SK-N-SH (cell line): ENCODE measurements around the gene STEEP1. TPM values are rescaled to one million over a fixed set of nuclear protein-coding genes. Genes with fewer than 3 reads are reported as not detected.

Experiments used
- CTCF ChIA-PET: fragments of 300-600, 350-600 bp; formaldehyde crosslinking; extraction: SDS; loops from one replicate; lab custom pipeline; 2021; lab: Yijun Ruan, JAX
- POLR2A ChIA-PET: fragments of 350-600 bp; sonication (Branson Sonifier 250); formaldehyde crosslinking; extraction: SDS; loops from one replicate; lab custom pipeline; 2020; ENCODE audit warnings: antibody characterized with exemption, inconsistent platforms; lab: Yijun Ruan, JAX
- DNase-seq: peaks from one replicate; pipeline ENCODE4 v3.0.0; 2012
- H2AFZ ChIP-seq: fragments of 200-600 bp; sonication (generic); 2 replicates; pipeline ENCODE4 v1.8.1; 2016; ENCODE audit warnings: antibody characterized with exemption, mild to moderate bottlenecking, low read depth
- H3F3A ChIP-seq: fragments of 200-600 bp; sonication (generic); replicated peaks from 2 replicates; pipeline ENCODE3; 2016; ENCODE audit warnings: antibody characterized with exemption, mild to moderate bottlenecking; ENCODE audit not compliant: insufficient read depth
- H3K27ac ChIP-seq, 2 experiments: fragments of 200-500 bp in 1 of 2; fragments of 200-600 bp in 1 of 2; sonication (Bioruptor generic) in 1 of 2; sonication (generic), shearing (Covaris generic) in 1 of 2; 2 replicates each; pipeline versions ENCODE4 v1.5.1 to v1.6.1; 2014 to 2016; ENCODE audit warnings: low read depth in 2 of 2, inconsistent platforms in 1 of 2, low read length in 1 of 2, mild to moderate bottlenecking in 1 of 2, mixed read lengths in 1 of 2
- H3K27me3 ChIP-seq: fragments of 200-600 bp; sonication (generic), shearing (Covaris generic); 2 replicates; pipeline ENCODE4 v1.6.1; 2016; ENCODE audit warnings: mixed run types; ENCODE audit not compliant: insufficient read depth
- H3K36me3 ChIP-seq, 2 experiments: fragments of 200-500 bp in 1 of 2; fragments of 200-600 bp in 1 of 2; sonication (Bioruptor generic) in 1 of 2; sonication (generic) in 1 of 2; replicated peaks in 1 of 2; 2 replicates each; pipeline versions ENCODE3 to v1.5.1; 2014 to 2016; ENCODE audit warnings: low read length in 1 of 2, mild to moderate bottlenecking in 1 of 2; ENCODE audit not compliant: insufficient read depth in 2 of 2, control insufficient read depth in 1 of 2
- H3K4me1 ChIP-seq, 2 experiments: fragments of 200-500 bp in 1 of 2; fragments of 200-600 bp in 1 of 2; sonication (Bioruptor generic) in 1 of 2; sonication (generic), shearing (Covaris generic) in 1 of 2; 2 replicates each; pipeline versions ENCODE4 v1.5.1 to v1.6.1; 2014 to 2016; ENCODE audit warnings: low read depth in 1 of 2, low read length in 1 of 2, mixed run types in 1 of 2; ENCODE audit not compliant: insufficient read depth in 2 of 2, control insufficient read depth in 1 of 2
- H3K4me2 ChIP-seq: fragments of 200-600 bp; sonication (generic), shearing (Covaris generic); 2 replicates; pipeline ENCODE4 v1.6.1; 2017; ENCODE audit warnings: mixed run types
- H3K4me3 ChIP-seq, 2 experiments: fragments of 200-500 bp in 1 of 2; fragments of 200-600 bp in 1 of 2; sonication (Bioruptor generic) in 1 of 2; sonication (generic), shearing (Covaris generic) in 1 of 2; 2 replicates each; pipeline versions ENCODE4 v1.5.1 to v1.8.1; 2014 to 2016; ENCODE audit warnings: low read depth in 2 of 2, inconsistent platforms in 1 of 2, low read length in 1 of 2, mild to moderate bottlenecking in 1 of 2, mixed read lengths in 1 of 2, moderate library complexity in 1 of 2
- H3K79me2 ChIP-seq: fragments of 200-600 bp; sonication (generic); 2 replicates; pipeline ENCODE4 v1.8.1; 2017; ENCODE audit warnings: mild to moderate bottlenecking; ENCODE audit not compliant: insufficient read depth
- H3K9ac ChIP-seq: fragments of 200-600 bp; sonication (generic); 2 replicates; pipeline ENCODE4 v1.6.1; 2017; ENCODE audit warnings: mixed run types
- H3K9me2 ChIP-seq: fragments of 200-600 bp; sonication (generic); 2 replicates; pipeline ENCODE4 v1.6.1; 2017; ENCODE audit warnings: mixed run types
- H3K9me3 ChIP-seq: fragments of 200-600 bp; sonication (generic); 2 replicates; pipeline ENCODE4 v1.6.1; 2017; ENCODE audit warnings: mixed run types, mild to moderate bottlenecking, moderate library complexity
- H4K20me1 ChIP-seq: fragments of 200-600 bp; sonication (generic); 2 replicates; pipeline ENCODE4 v1.6.1; 2017; ENCODE audit warnings: mild to moderate bottlenecking, mixed run types; ENCODE audit not compliant: insufficient read depth
- EZH2phosphoT487 ChIP-seq: fragments of 200-600 bp; sonication (generic); IDR thresholded peaks from 2 replicates; pipeline ENCODE4 v1.6.1; 2017; ENCODE audit warnings: low read depth, mixed run types, mild to moderate bottlenecking, antibody characterized with exemption, moderate library complexity, borderline replicate concordance
- FOSL2 ChIP-seq: IDR thresholded peaks from 2 replicates; pipeline ENCODE4 v1.4.0; 2012; ENCODE audit warnings: low read depth, mild to moderate bottlenecking, moderate library complexity, borderline replicate concordance
- FOXJ3 ChIP-seq: sonication (generic); formaldehyde crosslinking; IDR thresholded peaks from 2 replicates; pipeline ENCODE4 v1.5.1; 2020; ENCODE audit warnings: mild to moderate bottlenecking, missing genetic modification reagents
- IRF3 ChIP-seq: fragments of 150-350 bp; IDR thresholded peaks from 2 replicates; pipeline ENCODE4 v1.6.1; 2016; ENCODE audit warnings: mild to moderate bottlenecking, low read depth, low read length
- MEF2A ChIP-seq: IDR thresholded peaks from 2 replicates; pipeline ENCODE4 v1.4.0; 2012; ENCODE audit warnings: low read depth, borderline replicate concordance
- MXI1 ChIP-seq: IDR thresholded peaks from 2 replicates; pipeline ENCODE4 v1.6.1; 2012; ENCODE audit warnings: mild to moderate bottlenecking, low read depth, low read length, improper control_type of control experiment
- NFIC ChIP-seq: IDR thresholded peaks from 2 replicates; pipeline ENCODE4 v1.4.0; 2012; ENCODE audit warnings: borderline replicate concordance
- PBX3 ChIP-seq: IDR thresholded peaks from 2 replicates; pipeline ENCODE4; 2012
- RAD21 ChIP-seq: IDR thresholded peaks from 2 replicates; pipeline ENCODE4 v1.6.1; 2012; ENCODE audit warnings: mild to moderate bottlenecking, low read length
- RXRA ChIP-seq: IDR thresholded peaks from 2 replicates; pipeline ENCODE4 v1.4.0; 2012; ENCODE audit warnings: low read depth, mild to moderate bottlenecking, borderline replicate concordance
- SIN3A ChIP-seq: IDR thresholded peaks from 2 replicates; pipeline ENCODE4 v1.6.1; 2012; ENCODE audit warnings: low read depth, mild to moderate bottlenecking, low read length, moderate library complexity, borderline replicate concordance
- TCF12 ChIP-seq: IDR thresholded peaks from 2 replicates; pipeline ENCODE4 v1.4.0; 2012
- TEAD4 ChIP-seq: IDR thresholded peaks from 2 replicates; pipeline ENCODE4 v1.4.0; 2012; ENCODE audit warnings: mild to moderate bottlenecking, borderline replicate concordance; ENCODE audit not compliant: insufficient read depth
- USF2 ChIP-seq: fragments of 150-350 bp; IDR thresholded peaks from 2 replicates; pipeline ENCODE4 v1.6.1; 2017; ENCODE audit warnings: antibody characterized with exemption, low read length, low read depth, borderline replicate concordance
- YY1 ChIP-seq: IDR thresholded peaks from 2 replicates; pipeline ENCODE4 v1.4.0; 2012; ENCODE audit warnings: low read depth, mild to moderate bottlenecking
- WGBS: methylation state at CpG from one replicate; pipeline ENCODE4 v1.1.6; 2017; ENCODE audit warnings: low lambda C conversion rate; 5-methylcytosine and 5-hydroxymethylcytosine counted together
- polyA plus RNA-seq, 3 experiments: library from polyadenylated mRNA; depleted of rRNA; stranded (reverse); fragments of >200 nt; gene quantifications; 2 replicates each; pipeline ENCODE4 v1.2.3, GENCODE V29; 2012

STEEP1 gene
- polyA plus RNA-seq, 1 of the 3 experiments (the other 2 are of a cell fraction): 19.2 TPM

DNA sequence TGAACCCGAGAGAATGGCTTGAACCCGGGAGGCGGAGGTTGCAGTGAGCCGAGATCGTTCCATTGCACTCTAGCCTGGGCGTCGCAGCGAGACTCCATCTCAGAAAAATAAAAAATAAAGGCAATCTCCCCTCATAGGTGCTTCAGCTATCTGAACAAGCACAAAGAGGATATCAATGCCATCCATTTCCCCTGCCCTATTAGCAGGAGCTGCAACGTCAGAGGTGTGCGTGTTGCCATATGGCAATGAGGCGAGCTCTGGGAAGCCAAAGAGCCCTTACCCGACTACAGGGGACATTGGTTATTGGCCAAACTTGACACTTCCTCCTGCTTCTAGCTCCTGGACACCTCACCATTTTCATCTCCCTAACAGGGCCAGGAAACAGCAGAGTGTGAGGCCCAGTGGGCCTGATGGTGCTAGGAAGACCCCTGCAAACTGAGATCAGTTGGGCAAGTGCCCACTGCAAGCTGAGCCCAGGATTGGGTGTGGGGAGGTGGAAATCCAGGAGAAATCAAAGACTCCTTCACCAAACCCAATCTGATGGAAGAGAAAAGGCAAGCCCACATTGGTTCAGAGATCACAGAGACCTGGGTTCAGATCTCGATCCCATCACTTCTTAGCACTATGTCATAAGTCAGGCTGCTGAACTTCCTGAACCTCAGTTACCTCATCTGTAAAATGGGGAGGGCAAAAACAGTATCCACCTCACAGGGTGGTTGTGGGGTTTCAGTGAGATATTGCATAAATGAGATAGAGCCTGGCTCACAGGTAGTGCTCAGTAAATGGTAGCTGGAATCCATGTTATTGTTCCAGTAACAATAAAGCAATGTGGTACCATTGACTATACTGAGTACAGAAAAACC lies 75.8 kb downstream of the STEEP1 start:
- TF ChIP-seq USF2 (no peak), FOSL2 (no peak), EZH2phosphoT487 (no peak), IRF3 (no peak), TCF12 (no peak), PBX3 (no peak), NFIC (no peak), TEAD4 (no peak), MEF2A (no peak), SIN3A (no peak), RXRA (no peak), YY1 (no peak), RAD21 (no peak), FOXJ3 (no peak), MXI1 (no peak)
- DNase-seq: no peak

More for the DNA sequence above, 75.8 kb downstream of the STEEP1 start:
- 49% methylated on average over 13 of the region's 13 CpGs for WGBS
- H3K9ac ChIP-seq: no peak overlapping the region
- no peak overlapping the region for H2AFZ ChIP-seq
- H3K9me2 ChIP-seq: no peaks in the 10 kb centered on the region
- no peaks in the 10 kb centered on the region for H3K9me3 ChIP-seq
- no peaks in the 10 kb centered on the region for H3K4me1 ChIP-seq
- ChIA-PET CTCF (interaction anchor here (0.7 to 7.8 kb wide), 17 partner anchors 8 to 287 kb away, joined by 3 to 53 read pairs (median 5); partner anchors contain the start of gene UBE2A), POLR2A (no interaction called here)
- H3K79me2 ChIP-seq: no peaks in the 10 kb centered on the region
- H3K4me3 ChIP-seq: no peak overlapping the region
- H3K27ac ChIP-seq: no peak overlapping the region
- no peaks in the 10 kb centered on the region for H3F3A ChIP-seq
- no peaks in the 10 kb centered on the region for H4K20me1 ChIP-seq
- H3K4me2 ChIP-seq: no peak overlapping the region
- H3K36me3 ChIP-seq: no peaks in the 10 kb centered on the region
- peaks cover 5% of the 10 kb centered on the region; the same call in 1 of the 2 replicates for H3K27me3 ChIP-seq
